Stimulated activated CD4-positive, alpha-beta T cell treated with anti-CD3 and anti-CD28 coated beads, Interleukin-2, amount 100 ng/mL, for 48 hours (primary cell): ENCODE results near the gene RCC1.
"Not testable (repeated sequence)": the region's sequence is repeated elsewhere in the genome, so short reads cannot be mapped to it uniquely, and the experiment has no call there.

Experiments used
- DNase-seq, 2 donors: peaks; one replicate each; pipeline ENCODE4 v3.0.0-alpha.2; 2020

Gene RCC1

GRCh38 chr1:28512058-28512611, 6.3 kb downstream of the RCC1 start:
- DNase-seq = peak in 1 of 2 donors; percentile 35

GRCh38 chr1:28514445-28514933, 8.6 kb downstream of the RCC1 start:
- DNase-seq = not testable (repeated sequence)

- DNase-seq = no peak
Measured at GRCh38 chr1:28516518-28516956, 10.7 kb downstream of the RCC1 start.

GRCh38 chr1:28517649-28517999, 11.8 kb downstream of the RCC1 start:
- DNase-seq = peak in 1 of 2 donors; percentile 7

GRCh38 chr1:28518000-28518744, 12.3 kb downstream of the RCC1 start:
- DNase-seq = peak; percentile 94

- DNase-seq = peak; percentile 40 to 47
Measured at GRCh38 chr1:28518745-28519341, 13.0 kb downstream of the RCC1 start.

- no peak for DNase-seq
Measured at GRCh38 chr1:28519946-28520725, 14.3 kb downstream of the RCC1 start.

- not testable (repeated sequence) for DNase-seq
Measured at GRCh38 chr1:28520796-28521195, 15.0 kb downstream of the RCC1 start.

- DNase-seq = no peak
Measured at GRCh38 chr1:28521502-28522164, 15.8 kb downstream of the RCC1 start.

- DNase-seq = not testable (repeated sequence)
Measured at GRCh38 chr1:28522537-28522936, 16.7 kb downstream of the RCC1 start.

GRCh38 chr1:28525002-28525642, 19.3 kb downstream of the RCC1 start:
- DNase-seq = not testable (repeated sequence)

GRCh38 chr1:28526886-28527285, 21.0 kb downstream of the RCC1 start:
- no peak for DNase-seq

GRCh38 chr1:28530456-28530855, 24.6 kb downstream of the RCC1 start:
- no peak for DNase-seq

- no peak for DNase-seq
Measured at GRCh38 chr1:28534671-28535070, 28.8 kb downstream of the RCC1 start.

GRCh38 chr1:28535180-28535579, 29.3 kb downstream of the RCC1 start:
- no peak for DNase-seq

- DNase-seq = no peak
Measured at GRCh38 chr1:28537457-28538199, 31.8 kb downstream of the RCC1 start.

- DNase-seq = no peak
Measured at GRCh38 chr1:28538286-28538685, 32.4 kb downstream of the RCC1 start.

- no peak for DNase-seq
Measured at GRCh38 chr1:28540651-28541050, 34.8 kb downstream of the RCC1 start.

- not testable (repeated sequence) for DNase-seq
Measured at GRCh38 chr1:28541414-28542015, 35.7 kb downstream of the RCC1 start.

GRCh38 chr1:28545246-28545628, 39.4 kb downstream of the RCC1 start:
- DNase-seq = no peak

GRCh38 chr1:28548318-28548717, 42.5 kb downstream of the RCC1 start:
- no peak for DNase-seq
